Activated CD4-positive, alpha-beta T cell treated with anti-CD3 and anti-CD28 coated beads, Interleukin-2, amount 50 U/mL, for 1 hour (primary cell): ENCODE data around the gene APLP2.
"Not testable (repeated sequence)": the region's sequence is repeated elsewhere in the genome, so short reads cannot be mapped to it uniquely, and the experiment has no call there.

Experiments
- DNase-seq: peaks from one replicate; pipeline ENCODE4 v3.0.0-alpha.2; 2020

APLP2 gene

DNA sequence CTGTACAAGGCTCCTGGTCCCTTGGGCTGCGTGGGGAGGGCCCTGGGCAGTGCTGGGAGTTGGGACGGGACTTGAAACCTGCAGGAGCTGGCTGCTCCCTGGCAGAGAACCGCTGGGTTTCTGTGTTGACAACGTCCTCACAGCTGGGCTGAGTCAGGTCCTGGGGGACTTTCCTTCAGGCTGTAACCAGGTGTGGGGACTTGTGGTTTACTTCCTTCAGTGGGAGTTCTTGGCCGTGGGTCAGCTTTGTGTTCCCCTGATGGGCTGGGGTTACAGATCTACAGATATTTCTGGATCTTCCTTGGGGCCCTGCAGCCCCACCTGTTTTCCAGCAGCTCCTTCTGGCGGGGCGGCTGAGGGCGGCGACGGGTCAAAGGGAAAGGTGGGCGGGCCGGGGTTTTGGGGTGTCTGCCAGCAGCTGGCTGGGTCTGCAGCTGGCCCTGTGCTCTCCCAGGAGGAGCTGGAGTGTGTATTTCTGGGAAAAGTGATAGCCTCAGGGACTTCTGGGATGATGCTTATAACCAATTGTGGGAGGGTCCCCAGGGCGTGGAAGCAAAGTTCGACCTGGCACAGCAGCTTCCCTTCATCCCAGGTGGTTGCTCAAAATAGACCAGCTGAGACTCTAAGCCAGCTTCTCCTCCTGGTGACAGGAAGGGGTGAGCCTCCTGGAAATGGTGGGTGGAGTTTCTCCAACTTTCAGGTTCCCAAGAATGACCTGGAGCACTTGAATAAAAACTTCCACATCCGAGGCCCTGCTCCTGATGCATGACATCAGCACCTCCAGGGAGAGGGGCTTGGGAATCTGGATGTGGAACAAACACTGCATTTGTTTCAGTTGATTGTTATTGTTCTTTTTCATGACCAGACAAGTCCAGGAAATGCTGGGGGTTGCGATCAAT is 109.0 kb downstream of the APLP2 start:
- DNase-seq: no peak

- no peak for DNase-seq
These were observed 110.0 kb downstream of the APLP2 start for GRCh38 chr11:130179396-130180306.

DNA sequence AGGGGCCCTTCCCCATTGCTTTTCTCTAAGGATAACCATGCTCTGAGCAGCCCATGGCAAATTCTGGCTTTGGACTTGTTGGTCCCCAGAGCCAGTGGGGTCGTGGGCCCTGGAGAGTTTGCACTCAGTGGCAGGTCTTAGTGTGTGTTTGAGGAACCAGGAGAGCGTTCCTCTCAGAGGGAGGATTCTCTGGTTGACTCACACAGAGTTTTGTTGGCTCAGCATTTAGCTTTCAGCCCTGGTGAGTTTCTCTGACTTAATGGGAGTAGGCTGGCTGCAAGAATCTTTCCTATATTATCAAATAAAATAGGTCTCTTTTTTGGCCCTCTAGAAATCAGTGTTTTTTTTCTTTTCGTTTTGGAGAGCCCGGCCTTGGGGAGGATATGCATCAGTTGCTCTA is 110.8 kb downstream of the APLP2 start:
- DNase-seq: no peak

GRCh38 chr11:130180896-130181294 is 111.2 kb downstream of the APLP2 start:
- DNase-seq: no peak

- no peak for DNase-seq
These were observed 111.9 kb downstream of the APLP2 start for GRCh38 chr11:130181295-130182272.

GRCh38 chr11:130183878-130184610 is 114.3 kb downstream of the APLP2 start:
- DNase-seq: no peak

GRCh38 chr11:130187096-130187495 is 117.4 kb downstream of the APLP2 start:
- no peak for DNase-seq

DNA sequence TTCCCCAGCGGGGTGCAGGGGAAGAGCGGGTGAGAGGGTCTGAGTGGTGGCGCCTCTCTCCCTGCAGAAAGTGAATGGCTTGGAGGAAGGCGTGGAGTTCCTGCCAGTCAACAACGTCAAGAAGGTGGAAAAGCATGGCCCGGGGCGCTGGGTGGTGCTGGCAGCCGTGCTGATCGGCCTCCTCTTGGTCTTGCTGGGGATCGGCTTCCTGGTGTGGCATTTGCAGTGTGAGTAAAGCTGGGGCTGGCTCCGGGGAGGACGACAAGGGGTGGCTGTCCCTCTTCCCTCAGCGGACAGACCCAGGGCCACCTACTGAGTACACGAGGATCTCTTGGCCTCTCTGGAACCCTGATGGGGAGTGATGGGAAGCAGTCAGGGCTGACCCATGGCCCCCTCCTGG is 118.4 kb downstream of the APLP2 start:
- DNase-seq: no peak

GRCh38 chr11:130188585-130189347 is 119.1 kb downstream of the APLP2 start:
- DNase-seq: no peak

DNA sequence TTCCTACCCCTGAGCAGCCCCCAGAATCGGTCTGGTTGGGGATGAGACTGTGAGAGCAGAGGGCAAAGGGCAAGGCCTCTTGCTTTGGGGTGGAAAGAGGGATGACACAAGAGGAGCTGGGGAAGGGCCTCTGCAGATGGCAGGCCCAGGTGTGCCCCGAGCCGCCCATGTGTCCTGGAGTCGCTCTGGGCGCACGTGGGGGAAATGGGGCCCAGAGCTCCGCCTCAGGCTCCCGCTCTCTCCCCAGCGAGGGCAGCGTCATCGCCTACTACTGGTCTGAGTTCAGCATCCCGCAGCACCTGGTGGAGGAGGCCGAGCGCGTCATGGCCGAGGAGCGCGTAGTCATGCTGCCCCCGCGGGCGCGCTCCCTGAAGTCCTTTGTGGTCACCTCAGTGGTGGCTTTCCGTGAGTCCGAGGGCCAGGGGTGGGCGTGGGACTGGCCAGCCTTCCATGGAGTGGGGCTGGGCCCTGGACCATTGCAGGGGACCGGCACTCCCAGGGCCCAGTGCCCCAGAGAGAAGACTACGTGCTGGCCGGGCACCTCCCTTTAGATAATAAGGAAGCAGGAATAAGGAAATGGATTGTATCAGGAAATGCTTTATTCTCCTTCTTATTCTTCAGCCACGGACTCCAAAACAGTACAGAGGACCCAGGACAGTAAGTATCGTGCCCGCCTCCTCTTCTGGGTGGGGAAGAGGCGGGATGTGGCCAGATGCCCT is 120.0 kb downstream of the APLP2 start:
- DNase-seq: no peak

GRCh38 chr11:130190371-130190881 is 120.7 kb downstream of the APLP2 start:
- DNase-seq: no peak

GRCh38 chr11:130191896-130192295 is 122.2 kb downstream of the APLP2 start:
- DNase-seq: no peak

- DNase-seq: no peak
These were observed 123.2 kb downstream of the APLP2 start for GRCh38 chr11:130192845-130193267.

GRCh38 chr11:130193551-130193950 is 123.9 kb downstream of the APLP2 start:
- not testable (repeated sequence) for DNase-seq
